Measurements from ENCODE around the gene KRT80. TPM values are rescaled to one million over a fixed set of nuclear protein-coding genes. Genes with fewer than 3 reads are reported as not detected.

Gene KRT80
- total RNA-seq, 1 donor from 2014 or later, result 8.6 TPM

DNA sequence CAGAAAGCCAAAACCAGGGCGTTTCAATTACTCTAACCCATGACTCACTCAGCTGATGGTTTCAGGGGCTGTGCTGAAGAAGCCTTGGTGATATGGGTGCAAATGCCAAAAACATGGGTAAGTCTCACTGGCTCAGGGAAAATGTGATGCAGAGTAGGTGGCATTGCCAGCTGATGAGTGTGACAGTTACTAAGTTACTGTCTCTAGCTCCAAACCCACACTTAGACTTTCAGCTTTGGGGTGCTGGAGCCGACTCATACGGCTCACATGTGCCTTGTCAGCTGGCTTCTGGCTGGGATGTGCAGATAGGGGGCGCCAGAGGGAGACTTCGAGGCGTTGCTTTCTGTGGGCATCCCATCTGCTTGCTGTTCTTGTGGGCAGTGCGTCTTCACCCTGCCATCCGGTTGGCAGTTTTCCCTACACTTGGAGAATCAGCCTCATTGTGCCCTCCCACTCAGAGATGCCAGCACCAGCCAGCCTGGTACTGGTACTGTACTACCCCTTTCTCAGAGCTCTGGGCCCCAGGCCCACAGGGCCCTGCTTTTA is 30.2 kb upstream of the KRT80 start:
- H3K27ac ChIP-seq, result no peak overlapping the region

GRCh38 chr12:52221070-52221781 is 29.4 kb upstream of the KRT80 start:
- Histone ChIP-seq H3K36me3 (no peaks in the 10 kb centered on the region), H3K4me3 (no peak overlapping the region), H3K27me3 (no peaks in the 10 kb centered on the region), H3K27ac (no peak overlapping the region), H3K9me3 (no peaks in the 10 kb centered on the region), H3K4me1 (peaks cover 9% of the 10 kb centered on the region)
- ATAC-seq (no peak), DNase-seq (no peak)
- TF ChIP-seq, protein P1, sequence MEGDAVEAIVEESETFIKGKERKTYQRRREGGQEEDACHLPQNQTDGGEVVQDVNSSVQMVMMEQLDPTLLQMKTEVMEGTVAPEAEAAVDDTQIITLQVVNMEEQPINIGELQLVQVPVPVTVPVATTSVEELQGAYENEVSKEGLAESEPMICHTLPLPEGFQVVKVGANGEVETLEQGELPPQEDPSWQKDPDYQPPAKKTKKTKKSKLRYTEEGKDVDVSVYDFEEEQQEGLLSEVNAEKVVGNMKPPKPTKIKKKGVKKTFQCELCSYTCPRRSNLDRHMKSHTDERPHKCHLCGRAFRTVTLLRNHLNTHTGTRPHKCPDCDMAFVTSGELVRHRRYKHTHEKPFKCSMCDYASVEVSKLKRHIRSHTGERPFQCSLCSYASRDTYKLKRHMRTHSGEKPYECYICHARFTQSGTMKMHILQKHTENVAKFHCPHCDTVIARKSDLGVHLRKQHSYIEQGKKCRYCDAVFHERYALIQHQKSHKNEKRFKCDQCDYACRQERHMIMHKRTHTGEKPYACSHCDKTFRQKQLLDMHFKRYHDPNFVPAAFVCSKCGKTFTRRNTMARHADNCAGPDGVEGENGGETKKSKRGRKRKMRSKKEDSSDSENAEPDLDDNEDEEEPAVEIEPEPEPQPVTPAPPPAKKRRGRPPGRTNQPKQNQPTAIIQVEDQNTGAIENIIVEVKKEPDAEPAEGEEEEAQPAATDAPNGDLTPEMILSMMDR (IDR thresholded peaks at IDR 0.05), result no peak
- intact Hi-C loops (cut with DNase I), result no loop called here

More for the DNA sequence above, 30.2 kb upstream of the KRT80 start:
- DNase-seq (peak; percentile 79), ATAC-seq (peak; percentile 76)
- Histone ChIP-seq H3K4me1 (peaks cover 4% of the 10 kb centered on the region), H3K9me3 (no peaks in the 10 kb centered on the region), H3K36me3 (no peaks in the 10 kb centered on the region), H3K4me3 (no peak overlapping the region), H3K27me3 (no peaks in the 10 kb centered on the region)
- TF ChIP-seq, protein P1 (IDR thresholded peaks at IDR 0.05), result peak; percentile 44
- intact Hi-C loops (cut with DNase I), result no loop called here

GRCh38 chr12:52220477-52220876 is 28.7 kb upstream of the KRT80 start:
- Histone ChIP-seq H3K4me1 (peaks cover 9% of the 10 kb centered on the region), H3K27ac (no peak overlapping the region), H3K9me3 (no peaks in the 10 kb centered on the region), H3K27me3 (no peaks in the 10 kb centered on the region), H3K36me3 (no peaks in the 10 kb centered on the region), H3K4me3 (no peak overlapping the region)
- ATAC-seq (no peak), DNase-seq (peak; percentile 25)
- TF ChIP-seq, protein P1 (IDR thresholded peaks at IDR 0.05), result no peak
- intact Hi-C loops (cut with DNase I), result no loop called here

DNA sequence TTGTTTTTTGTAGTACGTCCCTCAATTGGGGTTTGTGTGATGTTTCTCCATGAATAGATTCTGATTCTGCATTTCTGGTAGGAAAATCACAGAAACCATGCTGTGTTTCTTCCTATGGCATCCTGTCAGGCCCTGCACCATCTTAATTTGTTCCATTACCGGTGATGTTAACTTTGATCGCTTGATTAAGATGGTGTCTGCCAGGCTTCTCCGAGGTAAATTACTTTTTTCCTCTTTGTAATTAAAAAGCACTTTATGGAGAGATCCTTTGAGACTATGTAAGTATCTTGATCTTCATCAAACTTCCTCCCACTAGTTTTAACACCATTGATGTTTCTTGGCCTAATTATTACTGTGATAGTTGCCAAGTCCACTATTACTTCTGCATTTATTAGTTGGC is 26.2 kb upstream of the KRT80 start:
- Histone ChIP-seq H3K4me3 (no peak overlapping the region), H3K9me3 (no peaks in the 10 kb centered on the region), H3K36me3 (no peaks in the 10 kb centered on the region), H3K4me1 (peaks cover 14% of the 10 kb centered on the region), H3K27me3 (no peaks in the 10 kb centered on the region), H3K27ac (no peak overlapping the region)
- intact Hi-C loops (cut with DNase I), result no loop called here
- no peak for DNase-seq
- TF ChIP-seq, protein P1 (IDR thresholded peaks at IDR 0.05), result no peak
- ATAC-seq, result no peak

GRCh38 chr12:52217223-52217622 is 25.4 kb upstream of the KRT80 start:
- ATAC-seq (peak; percentile 36), DNase-seq (peak; percentile 92)
- TF ChIP-seq, protein P1 (IDR thresholded peaks at IDR 0.05), result no peak
- Histone ChIP-seq H3K36me3 (no peaks in the 10 kb centered on the region), H3K9me3 (no peaks in the 10 kb centered on the region), H3K4me3 (no peak overlapping the region), H3K27ac (no peak overlapping the region), H3K27me3 (no peaks in the 10 kb centered on the region), H3K4me1 (peaks cover 14% of the 10 kb centered on the region)
- intact Hi-C loops (cut with DNase I), result no loop called here

All from upper lobe of right lung (tissue), 1 donor.